ENCODE measurements around the gene TNPO3. TPM values are rescaled to one million over a fixed set of nuclear protein-coding genes. Genes with fewer than 3 reads are reported as not detected.

TNPO3 gene
- total RNA-seq, 1 donor from 2014 or later, result 32.6 TPM

GRCh38 chr7:128906766-128907559 is 147.9 kb downstream of the TNPO3 start:
- H3K9me3 ChIP-seq (replicated peaks), result no peaks in the 10 kb centered on the region
- intact Hi-C loops (cut with micrococcal nuclease), result loop anchor here (10.0 kb wide), 1 partner anchor 188 kb away; no protein-coding TSS in a partner anchor
- TF ChIP-seq CTCF (IDR thresholded peaks at IDR 0.05; ENCODE audit: borderline replicate concordance), result no peak
- no peak overlapping the region for H3K4me3 ChIP-seq
- H3K27ac ChIP-seq (replicated peaks), result no peak overlapping the region
- peaks cover 15% of the 10 kb centered on the region for H3K4me1 ChIP-seq
- DNase-seq, result no peak
- no peaks in the 10 kb centered on the region for H3K36me3 ChIP-seq
- peaks cover 75% of the 10 kb centered on the region for H3K27me3 ChIP-seq (ENCODE audit: low read depth)

GRCh38 chr7:128906001-128906765 is 148.7 kb downstream of the TNPO3 start:
- no peaks in the 10 kb centered on the region for H3K36me3 ChIP-seq
- DNase-seq, result no peak
- no peak for TF ChIP-seq CTCF (IDR thresholded peaks at IDR 0.05; ENCODE audit: borderline replicate concordance)
- H3K9me3 ChIP-seq (replicated peaks), result no peaks in the 10 kb centered on the region
- no peak overlapping the region for H3K27ac ChIP-seq (replicated peaks)
- H3K27me3 ChIP-seq (ENCODE audit: low read depth), result peaks cover 68% of the 10 kb centered on the region
- no peak overlapping the region for H3K4me3 ChIP-seq
- intact Hi-C loops (cut with micrococcal nuclease), result loop anchor here (10.0 kb wide), 1 partner anchor 189 kb away; no protein-coding TSS in a partner anchor
- peaks cover 15% of the 10 kb centered on the region for H3K4me1 ChIP-seq

GRCh38 chr7:128904381-128905197 is 150.3 kb downstream of the TNPO3 start:
- DNase-seq, result no peak

More at GRCh38 chr7:128904381-128905197, 150.3 kb downstream of the TNPO3 start:
- Histone ChIP-seq H3K27me3 (ENCODE audit: low read depth) (peaks cover 52% of the 10 kb centered on the region), H3K9me3 (replicated peaks) (peaks cover 4% of the 10 kb centered on the region), H3K27ac (replicated peaks) (no peak overlapping the region), H3K4me3 (no peak overlapping the region), H3K4me1 (peaks cover 5% of the 10 kb centered on the region), H3K36me3 (no peaks in the 10 kb centered on the region)
- peak; percentile 67 for TF ChIP-seq CTCF (IDR thresholded peaks at IDR 0.05; ENCODE audit: borderline replicate concordance)
- intact Hi-C loops (cut with micrococcal nuclease), result loop anchor here (10.0 kb wide), 1 partner anchor 190 kb away; no protein-coding TSS in a partner anchor

Other genes with a start within 250 kb of the TNPO3 start
- 839 TPM for gene FLNC, start 224.7 kb downstream of the TNPO3 start, total RNA-seq
- 101 TPM for gene ATP6V1F, start 192.3 kb downstream of the TNPO3 start, total RNA-seq
- 0.19 TPM for gene KCP, start 144.4 kb downstream of the TNPO3 start, total RNA-seq
- 2.2 TPM for gene IRF5, start 117.2 kb downstream of the TNPO3 start, total RNA-seq
- 9.7 TPM for gene TSPAN33, start 89.6 kb upstream of the TNPO3 start, total RNA-seq
- gene SMO, start 133.5 kb upstream of the TNPO3 start, total RNA-seq, result 4.6 TPM
- gene AHCYL2, start 169.9 kb upstream of the TNPO3 start, total RNA-seq, result 6.0 TPM